Gastrocnemius medialis (tissue), 4 donors: ENCODE measurements around the gene DTNB. TPM values are rescaled to one million over a fixed set of nuclear protein-coding genes. Genes with fewer than 3 reads are reported as not detected.
"Not testable (repeated sequence)": the region's sequence is repeated elsewhere in the genome, so short reads cannot be mapped to it uniquely, and the experiment has no call there.

Experiments used
- ATAC-seq, 2 donors: fragments of 150-250 bp; one replicate each; pipeline ENCODE4 v1.9.1; 2016
- DNase-seq, 2 donors: peaks; one replicate each; pipeline ENCODE4 v3.0.0-alpha.2; 2019
- H3K27ac ChIP-seq, 4 donors: fragments of 200-600 bp; sonication (generic); 1 replicate in 1 of 4; 2 replicates in 3 of 4; pipeline ENCODE4 v1.5.1; 2016 to 2018; ENCODE audit warnings: mild to moderate bottlenecking in 2 of 4, moderate library complexity in 1 of 4
- H3K27me3 ChIP-seq, 3 donors: fragments of 200-600 bp; sonication (generic) in 2 of 3; 1 replicate in 1 of 3; 2 replicates in 2 of 3; pipeline versions ENCODE4 v1.5.1 to v1.6.0; 2016 to 2019; ENCODE audit warnings: mild to moderate bottlenecking in 1 of 3, moderate library complexity in 1 of 3
- H3K36me3 ChIP-seq, 2 donors: fragments of 200-600 bp; sonication (generic) in 1 of 2; one replicate each; pipeline ENCODE4 v1.5.1; 2017 to 2018
- H3K4me1 ChIP-seq, 2 donors: fragments of 200-600 bp; sonication (generic) in 1 of 2; one replicate each; pipeline ENCODE4 v1.5.1; 2016 to 2017; ENCODE audit warnings: mild to moderate bottlenecking in 2 of 2
- H3K4me3 ChIP-seq, 4 donors: fragments of 200-600 bp; sonication (generic) in 3 of 4; 1 replicate in 1 of 4; 2 replicates in 3 of 4; pipeline ENCODE4 v1.5.1; 2016 to 2019; ENCODE audit warnings: mild to moderate bottlenecking in 2 of 4
- H3K9me3 ChIP-seq, 3 donors: fragments of 200-600 bp; sonication (generic) in 2 of 3; 1 replicate in 1 of 3; 2 replicates in 2 of 3; pipeline ENCODE4 v1.5.1; 2016 to 2019
- CTCF ChIP-seq, 5 experiments: fragments of 450-650 bp in 3 of 5; fragments of 200-600 bp in 2 of 5; sonication (generic) in 2 of 5; IDR thresholded peaks in 4 of 5; conservative IDR thresholded peaks in 1 of 5; 1 replicate in 4 of 5; 2 replicates in 1 of 5; pipeline ENCODE4 v1.5.1; 2016 to 2019; ENCODE audit warnings: antibody characterized with exemption in 5 of 5, mild to moderate bottlenecking in 3 of 5, moderate library complexity in 3 of 5
- POLR2A ChIP-seq, 2 donors: fragments of 450-650 bp; IDR thresholded peaks; one replicate each; pipeline ENCODE4 v1.6.1; 2017; ENCODE audit warnings: antibody characterized with exemption in 2 of 2, mild to moderate bottlenecking in 2 of 2, moderate library complexity in 2 of 2
- in situ Hi-C, 4 donors: fragments of 200-750 bp; cut with MboI; loops; one replicate each; pipeline versions ENCODE4 v1.15.0 to v1.8.0; 2017; ENCODE audit warnings: low sequenced_read_pairs in 4 of 4
- intact Hi-C: fragments of 100-400 bp; cut with DNase I; formaldehyde crosslinking; loops from one replicate; pipeline ENCODE4 v1.15.1; 2023; ENCODE audit warnings: low total_unique reads
- total RNA-seq, 4 donors: library from RNA; depleted of rRNA; stranded (reverse); fragments of >200 nt; gene quantifications; one replicate each; pipeline versions ENCODE4 v1.1.0 to v1.2.3, GENCODE V29; 2016

DTNB gene
- total RNA-seq, 4 donors from 2014 or later = 1.0 to 6.6 (median 4.1) TPM

- intact Hi-C loops = no loop called here
- in situ Hi-C loops = no loop called here
- no peak for ATAC-seq
Measured at GRCh38 chr2:25414781-25415180, 258.6 kb downstream of the DTNB start.

GRCh38 chr2:25413409-25413808 is 260.0 kb downstream of the DTNB start:
- H3K4me1 ChIP-seq, H3K27ac ChIP-seq, ATAC-seq, DNase-seq, H3K4me3 ChIP-seq, H3K9me3 ChIP-seq, intact Hi-C loops, H3K36me3 ChIP-seq, in situ Hi-C loops, H3K27me3 ChIP-seq: not testable (repeated sequence)

More at GRCh38 chr2:25414781-25415180, 258.6 kb downstream of the DTNB start:
- Histone ChIP-seq H3K36me3 (no peaks in the 10 kb centered on the region), H3K4me1 (peaks cover 0 to 8% of the 10 kb centered on the region in 2 donors), H3K27ac (no peak overlapping the region), H3K4me3 (no peak overlapping the region), H3K27me3 (no peaks in the 10 kb centered on the region), H3K9me3 (no peaks in the 10 kb centered on the region)
- no peak for DNase-seq
- no peak for TF ChIP-seq POLR2A (IDR thresholded peaks at IDR 0.05)
- no peak for TF ChIP-seq CTCF (IDR thresholded peaks at IDR 0.05 in 4 of 5, conservative IDR thresholded peaks at IDR 0.05 in 1 of 5)

- no peaks in the 10 kb centered on the region for H3K36me3 ChIP-seq
- no peak overlapping the region for H3K4me3 ChIP-seq
- H3K9me3 ChIP-seq = no peaks in the 10 kb centered on the region
- TF ChIP-seq CTCF (IDR thresholded peaks at IDR 0.05 in 4 of 5, conservative IDR thresholded peaks at IDR 0.05 in 1 of 5) (no peak), POLR2A (IDR thresholded peaks at IDR 0.05) (no peak)
- H3K27ac ChIP-seq = no peak overlapping the region
- H3K4me1 ChIP-seq = peaks cover 0 to 8% of the 10 kb centered on the region in 2 donors
- ATAC-seq = no peak
- no peaks in the 10 kb centered on the region for H3K27me3 ChIP-seq
- no peak for DNase-seq
- in situ Hi-C loops (no loop called here), intact Hi-C loops (no loop called here)
Measured at GRCh38 chr2:25411753-25412152, 261.6 kb downstream of the DTNB start.

GRCh38 chr2:25411281-25411680 is 262.1 kb downstream of the DTNB start:
- no peak for DNase-seq
- in situ Hi-C loops = no loop called here
- H3K9me3 ChIP-seq = no peaks in the 10 kb centered on the region
- no peaks in the 10 kb centered on the region for H3K36me3 ChIP-seq
- H3K27ac ChIP-seq = no peak overlapping the region
- H3K4me1 ChIP-seq = peaks cover 0 to 8% of the 10 kb centered on the region in 2 donors
- H3K4me3 ChIP-seq = no peak overlapping the region
- TF ChIP-seq CTCF (IDR thresholded peaks at IDR 0.05 in 4 of 5, conservative IDR thresholded peaks at IDR 0.05 in 1 of 5) = no peak
- no peak for ATAC-seq
- intact Hi-C loops = no loop called here
- no peaks in the 10 kb centered on the region for H3K27me3 ChIP-seq

- in situ Hi-C loops = no loop called here
- Histone ChIP-seq H3K4me1 (peaks cover 0 to 8% of the 10 kb centered on the region in 2 donors), H3K27me3 (no peaks in the 10 kb centered on the region), H3K9me3 (no peaks in the 10 kb centered on the region), H3K36me3 (no peaks in the 10 kb centered on the region), H3K27ac (no peak overlapping the region), H3K4me3 (no peak overlapping the region)
- DNase-seq = no peak
- no peak for ATAC-seq
- intact Hi-C loops = no loop called here
- TF ChIP-seq POLR2A (IDR thresholded peaks at IDR 0.05) (no peak), CTCF (IDR thresholded peaks at IDR 0.05 in 4 of 5, conservative IDR thresholded peaks at IDR 0.05 in 1 of 5) (no peak)
Measured at GRCh38 chr2:25410370-25410769, 263.0 kb downstream of the DTNB start.
